GM12801 (cell line): ENCODE data around the gene EEF2.

Experiments
- TF ChIP-seq, protein P1 (sequence below): IDR thresholded peaks from one replicate; pipeline ENCODE4 v1.5.1; 2011; ENCODE audit warnings: control low read depth; ENCODE audit not compliant: insufficient read length; ENCODE audit errors: extremely low read depth

The EEF2 gene

DNA sequence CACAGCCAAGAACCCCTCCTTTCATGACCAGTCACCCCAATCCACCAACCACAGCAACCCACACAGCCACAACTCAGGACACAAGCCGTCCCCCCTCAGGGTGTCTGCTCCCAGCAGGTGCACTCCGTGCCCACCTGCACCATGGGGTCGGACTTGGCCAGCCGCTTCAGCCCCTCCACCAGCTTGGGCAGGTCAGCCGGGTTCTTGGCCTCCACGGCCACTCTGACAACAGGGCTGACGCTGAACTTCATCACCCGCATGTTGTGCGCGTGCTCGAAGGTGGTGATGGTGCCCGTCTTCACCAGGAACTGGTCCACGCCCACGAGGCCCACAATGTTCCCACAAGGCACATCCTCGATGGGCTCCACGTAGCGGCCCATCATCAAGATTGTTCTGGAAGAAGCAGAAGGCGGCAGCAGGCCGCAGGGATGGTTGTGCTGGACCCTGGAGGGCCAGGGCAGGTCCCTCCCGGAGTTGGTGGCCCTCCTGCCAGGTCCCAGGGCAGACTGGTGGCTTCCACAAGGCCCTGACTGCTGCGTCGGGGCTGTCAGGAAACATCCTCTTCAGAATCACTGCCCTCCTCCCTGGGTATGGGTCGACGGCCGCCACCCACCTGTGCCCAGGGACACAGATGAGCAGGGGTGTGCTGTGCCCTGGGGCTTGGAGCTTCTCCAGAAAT is 5.5 kb downstream of the EEF2 start:
- TF ChIP-seq, protein P1, sequence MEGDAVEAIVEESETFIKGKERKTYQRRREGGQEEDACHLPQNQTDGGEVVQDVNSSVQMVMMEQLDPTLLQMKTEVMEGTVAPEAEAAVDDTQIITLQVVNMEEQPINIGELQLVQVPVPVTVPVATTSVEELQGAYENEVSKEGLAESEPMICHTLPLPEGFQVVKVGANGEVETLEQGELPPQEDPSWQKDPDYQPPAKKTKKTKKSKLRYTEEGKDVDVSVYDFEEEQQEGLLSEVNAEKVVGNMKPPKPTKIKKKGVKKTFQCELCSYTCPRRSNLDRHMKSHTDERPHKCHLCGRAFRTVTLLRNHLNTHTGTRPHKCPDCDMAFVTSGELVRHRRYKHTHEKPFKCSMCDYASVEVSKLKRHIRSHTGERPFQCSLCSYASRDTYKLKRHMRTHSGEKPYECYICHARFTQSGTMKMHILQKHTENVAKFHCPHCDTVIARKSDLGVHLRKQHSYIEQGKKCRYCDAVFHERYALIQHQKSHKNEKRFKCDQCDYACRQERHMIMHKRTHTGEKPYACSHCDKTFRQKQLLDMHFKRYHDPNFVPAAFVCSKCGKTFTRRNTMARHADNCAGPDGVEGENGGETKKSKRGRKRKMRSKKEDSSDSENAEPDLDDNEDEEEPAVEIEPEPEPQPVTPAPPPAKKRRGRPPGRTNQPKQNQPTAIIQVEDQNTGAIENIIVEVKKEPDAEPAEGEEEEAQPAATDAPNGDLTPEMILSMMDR = no peak

DNA sequence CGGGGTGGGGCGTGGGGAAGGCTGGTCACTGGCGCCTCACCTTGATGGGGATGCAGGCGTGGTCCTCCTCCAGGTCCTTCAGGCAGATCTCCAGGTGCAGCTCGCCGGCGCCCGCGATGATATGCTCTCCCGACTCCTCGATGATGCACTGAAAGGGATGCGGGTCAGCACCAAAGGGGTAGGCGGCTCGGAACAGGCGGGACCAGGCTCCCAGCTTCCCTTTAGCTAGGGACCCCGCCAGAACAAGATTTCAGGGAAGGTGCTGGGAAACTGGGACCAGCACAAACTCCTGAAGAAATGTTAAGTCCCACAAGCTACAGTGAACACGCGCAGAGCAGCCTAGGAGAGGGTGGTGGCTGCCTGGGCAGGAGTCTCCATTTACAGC is 6.0 kb downstream of the EEF2 start:
- TF ChIP-seq, protein P1 = no peak

DNA sequence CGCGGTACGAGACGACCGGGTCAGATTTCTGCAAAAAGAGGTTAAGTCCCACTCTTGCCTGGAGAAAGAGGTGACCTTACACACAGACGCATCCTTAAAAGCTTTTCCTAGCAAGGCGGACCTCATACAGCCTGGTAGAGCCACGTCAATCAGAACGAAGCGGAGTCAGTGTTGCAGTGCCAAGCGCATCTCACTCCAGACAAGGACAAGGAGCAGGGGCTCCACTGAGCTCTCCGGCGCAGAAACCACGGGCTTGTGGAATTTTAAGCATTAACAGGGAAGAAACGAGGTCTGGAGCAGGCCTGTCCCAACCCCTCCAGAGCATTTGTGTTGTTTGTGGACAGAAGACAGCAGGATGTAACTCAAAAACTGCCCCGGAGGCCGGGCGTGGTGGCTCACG is 7.1 kb downstream of the EEF2 start:
- TF ChIP-seq, protein P1 = no peak

DNA sequence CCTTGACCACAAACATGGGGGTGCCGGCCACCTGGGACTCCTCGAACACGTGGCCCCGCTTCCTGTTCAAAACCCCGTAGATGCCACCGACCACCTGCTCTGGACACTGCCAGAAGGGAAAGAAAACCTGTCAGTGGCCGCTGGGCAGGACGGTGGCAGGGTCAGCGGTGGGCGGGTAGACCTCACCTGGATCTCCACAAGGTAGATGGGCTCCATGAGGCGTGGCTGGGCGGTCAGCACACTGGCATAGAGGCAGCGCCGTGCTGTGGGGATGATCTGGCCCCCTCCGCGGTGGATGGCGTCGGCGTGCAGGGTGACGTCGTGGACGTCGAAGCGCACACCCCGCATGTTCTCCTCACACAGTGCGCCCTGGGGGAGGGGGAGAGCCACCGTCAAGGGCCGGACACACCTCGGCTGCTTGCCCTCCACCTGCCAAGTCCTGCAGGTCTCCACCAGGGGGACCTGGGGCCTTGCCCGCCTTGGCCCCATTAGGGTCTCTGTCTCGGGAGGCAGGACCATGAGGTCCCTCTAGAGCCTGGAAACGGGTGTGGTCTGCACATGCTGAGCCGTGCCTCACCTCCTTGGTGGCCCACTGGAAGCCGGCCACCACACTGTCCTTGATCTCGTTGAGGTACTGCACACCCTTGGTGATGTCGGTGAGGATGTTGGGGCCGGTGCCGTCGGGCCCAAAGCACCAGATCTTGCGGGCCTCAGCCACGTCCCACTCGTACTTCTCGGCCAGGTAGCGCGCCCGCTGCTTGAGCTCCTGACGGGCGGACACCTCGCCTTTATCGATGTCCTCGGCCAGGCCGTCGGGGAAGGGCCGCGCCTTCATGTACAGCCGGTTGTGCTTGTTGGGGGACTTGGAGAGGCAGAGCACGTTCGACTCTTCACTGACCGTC is 7.8 kb downstream of the EEF2 start:
- TF ChIP-seq, protein P1 = no peak

DNA sequence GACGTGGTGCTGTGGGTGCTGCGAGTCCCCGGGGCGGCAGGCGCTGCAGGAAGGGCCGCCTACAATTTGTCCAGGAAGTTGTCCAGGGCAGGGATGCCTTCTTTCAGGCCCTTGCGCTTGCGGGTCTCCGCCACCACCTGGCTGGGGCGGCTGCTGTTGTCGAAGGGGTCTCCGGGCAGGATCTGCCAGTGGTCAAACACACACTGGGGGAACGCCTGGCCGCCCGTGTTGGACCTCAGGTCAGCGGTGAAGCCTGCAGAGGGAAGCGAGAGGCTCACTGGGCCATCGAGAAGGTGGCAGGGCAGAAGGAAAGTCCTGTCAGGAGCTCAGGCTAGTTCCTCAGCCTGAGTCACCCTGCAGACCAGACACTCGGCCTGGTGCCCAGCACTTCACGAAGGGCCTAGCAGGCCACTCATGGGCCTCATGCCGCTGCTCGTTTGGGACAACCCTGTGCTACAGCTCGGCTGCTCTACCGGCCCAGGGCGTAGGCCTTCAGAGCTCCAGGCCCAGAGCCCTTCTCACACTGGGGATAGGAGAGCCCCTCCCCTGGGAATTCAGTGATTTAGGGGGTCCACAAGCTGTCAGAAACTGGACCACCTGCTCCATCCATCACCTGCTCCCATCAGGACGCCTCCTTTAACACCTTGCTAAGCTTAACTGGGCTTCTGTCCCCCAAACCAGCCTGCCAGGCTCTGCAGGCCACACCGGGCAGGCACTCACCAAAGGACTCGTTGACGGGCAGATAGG is 8.6 kb downstream of the EEF2 start:
- TF ChIP-seq, protein P1 = no peak

DNA sequence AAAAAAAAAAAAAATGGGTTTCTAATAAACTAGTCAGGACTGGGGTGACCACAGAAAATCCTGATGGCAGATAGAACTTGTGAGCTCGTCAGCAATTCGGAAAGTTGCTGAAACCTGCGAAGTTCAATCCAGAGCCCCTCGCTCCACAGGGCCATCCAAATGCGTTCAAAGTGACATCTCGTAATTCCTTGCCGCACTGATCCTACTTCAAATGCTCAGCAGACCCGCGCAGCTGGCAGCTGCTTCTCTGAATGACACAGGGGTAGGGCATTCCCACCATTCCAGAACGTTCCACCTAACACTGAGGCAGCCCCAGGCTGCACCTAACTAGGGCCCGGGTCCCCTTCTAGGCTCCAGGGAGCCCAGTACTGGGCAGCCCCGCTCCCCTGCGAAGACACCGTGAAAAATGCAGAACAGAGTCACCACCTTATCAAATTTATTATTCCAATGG is 9.6 kb downstream of the EEF2 start:
- TF ChIP-seq, protein P1 = no peak

DNA sequence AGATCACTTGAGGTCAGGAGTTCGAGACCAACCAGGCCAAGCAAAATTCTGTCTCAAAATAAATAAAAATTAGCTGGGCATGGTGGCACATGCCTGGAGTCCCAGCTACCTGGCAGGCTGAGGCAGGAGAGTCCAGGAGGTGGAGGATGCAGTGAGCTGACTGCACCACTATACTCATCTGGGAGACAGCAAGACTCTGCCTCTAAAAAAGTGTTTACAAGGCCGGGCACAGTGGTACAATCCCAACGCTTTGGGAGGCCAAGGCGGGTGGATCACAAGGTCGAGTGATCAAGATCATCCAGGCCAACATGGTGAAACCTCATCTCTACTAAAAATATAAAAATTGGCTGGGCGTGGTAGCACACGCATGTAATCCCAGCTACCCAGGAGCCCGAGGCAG is 10.1 kb downstream of the EEF2 start:
- TF ChIP-seq, protein P1 = no peak
